ENCODE measurements around the gene MAGI1.

MAGI1 gene

GRCh38 chr3:65503776-65504175, 534.9 kb downstream of the MAGI1 start:
- TF ChIP-seq JUND (IDR thresholded peaks at IDR 0.05; ENCODE audit: low read depth): no peak
- in situ Hi-C loops (cut with HindIII; ENCODE audit: low pct_unique_long_range_greater_than_20kb, low sequenced_read_pairs): no loop called here
- DNase-seq (ENCODE audit: low read depth in 1 of 2, low spot score in 1 of 2): peak in 1 of 2 experiments; percentile 48

DNA sequence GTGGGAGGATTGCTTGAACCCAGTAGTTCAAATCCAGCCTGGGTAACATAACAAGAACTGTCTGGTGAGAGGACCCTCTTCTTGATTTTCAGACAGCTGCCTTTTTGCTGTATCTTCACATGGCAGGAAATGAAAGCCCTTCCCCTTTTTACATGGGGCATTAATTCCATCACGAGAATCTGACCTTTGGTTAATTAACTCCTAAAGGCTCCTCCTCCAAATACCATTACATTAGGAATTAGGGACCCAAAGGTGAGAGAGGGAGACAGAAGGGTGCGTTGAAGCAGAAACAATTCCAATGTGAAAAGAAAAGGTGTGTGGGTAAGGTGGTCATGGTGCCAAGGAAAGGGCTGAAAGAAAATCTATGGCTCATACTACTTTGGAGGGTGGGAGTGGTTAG, 536.2 kb downstream of the MAGI1 start:
- no peak for TF ChIP-seq JUND (IDR thresholded peaks at IDR 0.05; ENCODE audit: low read depth)
- in situ Hi-C loops (cut with HindIII; ENCODE audit: low pct_unique_long_range_greater_than_20kb, low sequenced_read_pairs): no loop called here
- no peak for DNase-seq (ENCODE audit: low read depth in 1 of 2, low spot score in 1 of 2)

GRCh38 chr3:65500398-65501306, 538.1 kb downstream of the MAGI1 start:
- in situ Hi-C loops (cut with HindIII; ENCODE audit: low pct_unique_long_range_greater_than_20kb, low sequenced_read_pairs): no loop called here
- no peak for DNase-seq (ENCODE audit: low read depth in 1 of 2, low spot score in 1 of 2)
- no peak for TF ChIP-seq JUND (IDR thresholded peaks at IDR 0.05; ENCODE audit: low read depth)

DNA sequence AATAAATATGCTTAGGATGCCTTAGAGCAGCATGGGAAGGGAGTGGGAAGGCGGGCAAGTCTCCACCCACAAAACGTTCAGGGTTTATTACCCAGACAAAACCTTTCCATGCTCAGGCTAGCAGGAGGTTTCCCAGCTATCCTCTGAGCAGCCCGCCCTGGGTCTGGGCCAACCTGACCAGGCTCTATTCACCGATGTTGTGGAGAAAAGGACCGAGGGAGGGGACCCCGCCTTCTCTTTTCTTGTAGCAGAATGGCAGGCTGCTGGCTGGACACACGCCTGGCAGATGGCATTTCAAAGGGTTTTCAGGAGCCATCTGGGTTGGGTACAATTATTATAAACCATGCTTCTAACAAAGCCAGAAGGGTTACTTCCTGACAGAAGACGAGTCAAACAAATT, 540.9 kb downstream of the MAGI1 start:
- no peak for DNase-seq (ENCODE audit: low read depth in 1 of 2, low spot score in 1 of 2)
- no peak for TF ChIP-seq JUND (IDR thresholded peaks at IDR 0.05; ENCODE audit: low read depth)
- in situ Hi-C loops (cut with HindIII; ENCODE audit: low pct_unique_long_range_greater_than_20kb, low sequenced_read_pairs): no loop called here

GRCh38 chr3:65497236-65497635, 541.5 kb downstream of the MAGI1 start:
- DNase-seq (ENCODE audit: low read depth in 1 of 2, low spot score in 1 of 2): no peak
- no peak for TF ChIP-seq JUND (IDR thresholded peaks at IDR 0.05; ENCODE audit: low read depth)
- in situ Hi-C loops (cut with HindIII; ENCODE audit: low pct_unique_long_range_greater_than_20kb, low sequenced_read_pairs): no loop called here

DNA sequence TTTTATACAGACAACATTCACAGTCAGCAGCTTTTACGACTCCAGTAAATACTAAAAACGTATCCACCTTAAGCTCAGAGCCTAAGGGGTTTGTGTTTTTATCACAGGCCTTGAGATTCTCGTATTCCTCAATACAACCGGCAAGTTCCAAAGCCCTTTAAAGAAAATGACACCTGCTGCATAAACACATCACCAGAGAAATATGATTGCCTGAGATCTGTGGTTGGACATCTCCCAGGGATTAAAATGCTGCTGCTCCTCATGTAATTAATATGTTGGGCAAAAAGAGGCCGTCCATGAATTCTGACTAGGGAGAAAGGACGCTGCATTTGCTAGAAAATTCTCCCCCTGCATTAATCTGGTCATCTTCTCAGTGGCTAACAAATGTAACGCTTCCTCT, 544.8 kb downstream of the MAGI1 start:
- DNase-seq (ENCODE audit: low read depth in 1 of 2, low spot score in 1 of 2): no peak
- TF ChIP-seq JUND (IDR thresholded peaks at IDR 0.05; ENCODE audit: low read depth): no peak
- in situ Hi-C loops (cut with HindIII; ENCODE audit: low pct_unique_long_range_greater_than_20kb, low sequenced_read_pairs): no loop called here

- no peak for TF ChIP-seq JUND (IDR thresholded peaks at IDR 0.05; ENCODE audit: low read depth)
- DNase-seq (ENCODE audit: low read depth in 1 of 2, low spot score in 1 of 2): peak in 1 of 2 experiments; percentile 58
- in situ Hi-C loops (cut with HindIII; ENCODE audit: low pct_unique_long_range_greater_than_20kb, low sequenced_read_pairs): no loop called here
Observed at GRCh38 chr3:65493371-65493882, 545.3 kb downstream of the MAGI1 start.

DNA sequence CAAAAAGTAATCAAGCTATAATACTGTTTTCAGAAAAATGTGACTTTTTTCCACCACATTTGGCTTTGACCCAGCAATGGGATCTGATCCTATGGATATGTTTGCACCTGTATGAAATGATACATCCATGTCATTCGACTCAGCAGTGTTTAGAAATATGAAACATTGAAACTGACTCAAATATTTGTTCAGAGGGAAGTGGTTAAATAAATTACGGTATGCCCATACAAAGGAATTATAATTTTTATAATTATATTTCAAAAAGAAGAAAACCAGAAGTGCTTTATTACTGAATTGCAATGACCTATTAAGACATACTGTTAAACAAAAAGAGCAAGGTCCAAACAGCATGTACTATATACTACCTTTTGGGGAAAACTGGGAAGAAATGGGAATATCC, 546.5 kb downstream of the MAGI1 start:
- DNase-seq (ENCODE audit: low read depth in 1 of 2, low spot score in 1 of 2): no peak
- in situ Hi-C loops (cut with HindIII; ENCODE audit: low pct_unique_long_range_greater_than_20kb, low sequenced_read_pairs): no loop called here
- no peak for TF ChIP-seq JUND (IDR thresholded peaks at IDR 0.05; ENCODE audit: low read depth)

GRCh38 chr3:65490114-65490513, 548.6 kb downstream of the MAGI1 start:
- in situ Hi-C loops (cut with HindIII; ENCODE audit: low pct_unique_long_range_greater_than_20kb, low sequenced_read_pairs): no loop called here
- TF ChIP-seq JUND (IDR thresholded peaks at IDR 0.05; ENCODE audit: low read depth): no peak
- no peak for DNase-seq (ENCODE audit: low read depth in 1 of 2, low spot score in 1 of 2)

GRCh38 chr3:65489253-65489652, 549.5 kb downstream of the MAGI1 start:
- no peak for DNase-seq (ENCODE audit: low read depth in 1 of 2, low spot score in 1 of 2)
- no peak for TF ChIP-seq JUND (IDR thresholded peaks at IDR 0.05; ENCODE audit: low read depth)
- in situ Hi-C loops (cut with HindIII; ENCODE audit: low pct_unique_long_range_greater_than_20kb, low sequenced_read_pairs): no loop called here

GRCh38 chr3:65485826-65486469, 552.8 kb downstream of the MAGI1 start:
- in situ Hi-C loops (cut with HindIII; ENCODE audit: low pct_unique_long_range_greater_than_20kb, low sequenced_read_pairs): no loop called here
- TF ChIP-seq JUND (IDR thresholded peaks at IDR 0.05; ENCODE audit: low read depth): no peak
- no peak for DNase-seq (ENCODE audit: low read depth in 1 of 2, low spot score in 1 of 2)

DNA sequence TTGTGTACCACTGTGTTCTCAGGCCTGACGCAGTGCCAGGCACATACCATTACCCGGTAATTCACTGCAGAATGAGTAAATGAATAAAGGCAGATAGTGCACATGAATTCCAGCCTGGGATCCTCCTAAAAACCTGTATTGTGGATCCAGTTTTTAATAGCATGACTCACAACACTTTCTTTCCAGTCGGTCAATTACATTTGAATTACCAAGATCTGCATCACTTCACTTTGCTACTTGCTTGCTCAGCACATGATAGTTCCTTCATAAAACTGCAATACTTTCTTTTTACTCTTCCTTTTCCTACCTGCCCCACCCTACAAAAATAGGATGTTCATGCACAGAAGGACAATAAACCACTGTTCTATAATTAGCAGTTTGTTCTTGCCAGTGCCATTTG, 553.8 kb downstream of the MAGI1 start:
- in situ Hi-C loops (cut with HindIII; ENCODE audit: low pct_unique_long_range_greater_than_20kb, low sequenced_read_pairs): no loop called here
- no peak for DNase-seq (ENCODE audit: low read depth in 1 of 2, low spot score in 1 of 2)
- TF ChIP-seq JUND (IDR thresholded peaks at IDR 0.05; ENCODE audit: low read depth): no peak

- DNase-seq (ENCODE audit: low read depth in 1 of 2, low spot score in 1 of 2): peak; percentile 22 to 75
- TF ChIP-seq JUND (IDR thresholded peaks at IDR 0.05; ENCODE audit: low read depth): no peak
- in situ Hi-C loops (cut with HindIII; ENCODE audit: low pct_unique_long_range_greater_than_20kb, low sequenced_read_pairs): no loop called here
Observed at GRCh38 chr3:65483480-65483879, 555.2 kb downstream of the MAGI1 start.
